Measurements from ENCODE around the gene GM2A.
"Not testable (repeated sequence)": the region's sequence is repeated elsewhere in the genome, so short reads cannot be mapped to it uniquely, and the experiment has no call there.

The GM2A gene

DNA sequence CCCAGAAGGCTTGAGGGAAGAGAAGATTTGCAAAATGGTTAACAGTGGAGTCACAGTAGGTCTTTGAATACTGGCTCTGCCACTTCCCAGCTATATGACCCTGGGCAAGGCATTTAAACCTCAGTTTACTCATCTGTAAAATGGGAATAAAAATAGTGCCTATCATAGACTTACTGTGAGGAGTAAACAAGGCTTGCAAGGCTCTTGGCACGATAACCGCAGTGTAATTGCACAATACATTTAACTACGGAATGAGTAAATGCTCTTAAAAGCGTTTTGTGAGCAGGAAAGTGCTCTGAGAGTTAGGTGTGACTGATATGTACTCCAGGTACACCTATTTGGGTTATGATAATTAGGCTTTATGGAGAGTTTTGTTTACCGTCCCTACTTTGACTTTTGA is 42.2 kb downstream of the GM2A start:
- no peak for DNase-seq

GRCh38 chr5:151295791-151296477 is 42.9 kb downstream of the GM2A start:
- DNase-seq = no peak

- DNase-seq = no peak
These were observed 43.5 kb downstream of the GM2A start for GRCh38 chr5:151296478-151296830.

DNA sequence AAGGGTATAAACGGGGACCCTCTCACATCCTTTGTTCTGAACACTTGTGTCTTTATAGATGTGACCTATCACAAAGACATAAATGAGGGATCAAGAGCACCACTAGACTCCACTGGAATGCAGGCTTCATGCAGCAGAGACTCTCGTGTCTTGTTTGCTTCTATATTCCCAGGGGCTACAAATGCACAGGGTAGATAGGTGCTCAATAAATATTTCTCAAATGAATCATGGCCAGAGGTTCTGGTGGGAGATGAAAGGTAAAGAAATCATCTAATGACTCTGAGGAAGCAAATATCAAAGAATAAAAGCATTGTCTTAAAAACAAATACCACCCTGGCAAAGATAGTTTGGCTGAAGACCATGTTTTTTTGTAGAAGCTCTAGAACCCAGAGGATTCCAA is 44.0 kb downstream of the GM2A start:
- DNase-seq = no peak

GRCh38 chr5:151298063-151298855 is 45.3 kb downstream of the GM2A start:
- DNase-seq = peak in 1 of 6 experiments; percentile 13

- DNase-seq = no peak
These were observed 50.7 kb downstream of the GM2A start, which contains the start of gene SLC36A3 for GRCh38 chr5:151303666-151304065. SLC36A3 (minus strand) TSS chr5:151303766; CDS start chr5:151303354, 412 bp downstream.

DNA sequence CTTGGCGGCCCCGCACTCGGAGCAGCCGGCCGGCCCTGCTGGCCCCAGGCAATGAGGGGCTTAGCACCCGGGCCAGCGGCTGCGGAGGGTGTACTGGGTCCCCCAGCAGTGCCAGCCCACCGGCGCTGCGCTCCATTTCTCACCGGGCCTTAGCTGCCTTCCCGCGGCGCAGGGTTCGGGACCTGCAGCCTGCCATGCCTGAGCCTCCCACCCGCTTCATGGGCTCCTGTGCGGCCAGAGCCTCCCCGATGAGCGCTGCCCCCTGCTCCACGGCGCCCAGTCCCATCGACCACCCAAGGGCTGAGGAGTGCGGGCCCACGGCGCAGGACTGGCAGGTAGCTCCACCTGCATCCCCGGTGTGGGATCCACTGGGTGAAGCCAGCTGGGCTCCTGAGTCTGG is 56.3 kb downstream of the GM2A start:
- DNase-seq = not testable (repeated sequence)

DNA sequence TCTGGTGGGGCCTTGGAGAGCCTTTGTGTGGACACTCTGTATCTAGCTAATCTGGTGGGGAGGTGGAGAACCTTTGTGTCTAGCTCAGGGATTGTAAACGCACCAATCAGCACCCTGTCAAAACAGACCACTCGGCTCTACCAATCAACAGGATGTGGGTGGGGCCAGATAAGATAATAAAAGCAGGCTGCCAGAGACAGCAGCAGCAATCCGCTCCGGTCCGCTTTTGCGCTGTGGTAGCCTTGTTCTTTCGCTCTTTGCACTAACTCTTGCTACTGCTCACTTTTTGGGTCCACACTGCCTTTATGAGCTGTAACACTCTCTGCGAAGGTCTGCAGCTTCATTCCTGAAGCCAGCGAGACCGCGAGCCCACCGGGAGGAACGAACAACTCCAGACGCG is 56.8 kb downstream of the GM2A start:
- not testable (repeated sequence) for DNase-seq

- no peak for DNase-seq
These were observed 57.9 kb downstream of the GM2A start for GRCh38 chr5:151310932-151311331.

DNA sequence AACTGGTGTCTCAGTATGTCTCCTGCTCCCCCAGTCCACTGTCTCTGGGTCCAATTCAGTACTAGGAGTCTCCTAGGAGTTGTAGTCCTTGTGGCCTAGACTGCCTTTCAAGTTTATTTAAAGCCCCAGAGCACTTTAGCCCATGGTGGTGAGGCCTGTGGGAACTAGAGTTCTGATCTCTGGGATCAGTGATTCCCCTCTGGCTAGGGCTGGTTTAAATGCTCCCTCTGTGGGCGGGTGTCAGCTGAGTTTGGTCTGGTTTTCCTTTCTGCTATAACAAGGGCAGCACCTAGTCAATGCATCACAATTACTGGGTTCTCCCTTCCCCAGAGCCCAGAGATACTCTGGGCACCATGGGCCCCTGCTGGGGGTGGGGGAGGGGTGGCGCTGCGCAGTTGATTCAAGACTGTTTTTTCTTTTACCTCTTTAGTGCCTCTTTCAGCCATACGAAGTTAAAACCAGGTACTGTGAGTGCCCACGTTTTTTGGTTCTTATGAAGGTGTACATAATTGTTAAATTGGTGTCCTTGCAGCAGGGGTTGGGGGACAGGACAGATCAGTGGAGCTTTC is 59.9 kb downstream of the GM2A start:
- DNase-seq = no peak

GRCh38 chr5:151313357-151313756 is 60.4 kb downstream of the GM2A start:
- DNase-seq = no peak

DNA sequence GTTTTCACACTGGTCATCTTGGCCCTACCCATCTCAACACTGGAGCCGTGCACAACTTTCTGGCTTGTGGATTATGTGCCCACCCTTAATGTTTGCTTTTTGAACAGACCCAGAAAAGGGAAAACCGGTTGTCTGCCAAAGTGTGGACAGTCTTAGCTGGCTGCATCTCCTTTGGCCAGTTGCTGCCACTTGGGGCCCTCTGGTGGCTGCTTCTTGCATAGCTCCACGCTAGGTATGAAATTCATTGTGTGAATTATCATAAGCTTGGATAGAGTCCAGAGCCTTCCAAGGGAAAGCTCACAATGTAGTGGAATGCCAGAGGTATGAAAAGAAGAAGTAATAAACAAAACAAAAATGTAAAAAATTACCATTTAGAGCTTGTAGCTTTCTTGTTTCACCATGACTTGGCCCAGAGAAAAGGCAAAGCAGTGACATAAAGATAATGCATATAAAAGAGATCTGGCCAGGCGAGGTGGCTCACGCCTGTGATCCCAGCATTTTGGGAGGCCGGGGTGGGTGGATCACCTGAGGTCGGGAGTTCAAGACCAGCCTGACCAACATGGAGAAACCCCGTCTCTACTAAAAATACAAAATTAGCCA is 63.1 kb downstream of the GM2A start:
- peak in 4 of 6 experiments; percentile 2 to 11 (median 2) for DNase-seq

DNA sequence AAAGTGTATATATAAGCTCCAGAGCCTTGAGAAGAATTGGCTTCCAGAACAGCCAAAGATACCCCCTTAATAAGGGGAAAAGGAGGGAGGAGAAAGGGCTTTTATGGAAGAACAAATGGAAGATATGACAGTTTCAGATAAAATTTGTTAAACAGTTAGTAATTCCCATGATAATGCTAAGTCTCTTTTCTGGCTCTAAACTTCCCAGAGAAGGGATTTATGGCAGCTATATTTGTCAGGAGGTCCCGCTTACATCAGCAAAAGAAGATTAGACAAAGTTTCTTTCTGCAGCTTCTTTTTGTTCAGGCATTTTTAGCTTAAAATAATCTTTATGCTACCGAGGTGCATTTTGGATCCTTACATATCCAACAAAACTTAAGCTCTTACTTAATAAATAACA is 64.9 kb downstream of the GM2A start:
- no peak for DNase-seq

- DNase-seq = no peak
These were observed 66.1 kb downstream of the GM2A start for GRCh38 chr5:151318850-151319732.
